HG03378 (cell line): ENCODE results near the gene RNF208.
"Not testable (repeated sequence)": the region's sequence is repeated elsewhere in the genome, so short reads cannot be mapped to it uniquely, and the experiment has no call there.

ENCODE experiments used
- ATAC-seq: cut with Tn5 transposase; IDR thresholded peaks from one replicate; pipeline ENCODE4 v1.9.1; 2021; ENCODE audit warnings: mild to moderate bottlenecking, moderate library complexity; ENCODE audit not compliant: unreplicated experiment

RNF208 gene

DNA sequence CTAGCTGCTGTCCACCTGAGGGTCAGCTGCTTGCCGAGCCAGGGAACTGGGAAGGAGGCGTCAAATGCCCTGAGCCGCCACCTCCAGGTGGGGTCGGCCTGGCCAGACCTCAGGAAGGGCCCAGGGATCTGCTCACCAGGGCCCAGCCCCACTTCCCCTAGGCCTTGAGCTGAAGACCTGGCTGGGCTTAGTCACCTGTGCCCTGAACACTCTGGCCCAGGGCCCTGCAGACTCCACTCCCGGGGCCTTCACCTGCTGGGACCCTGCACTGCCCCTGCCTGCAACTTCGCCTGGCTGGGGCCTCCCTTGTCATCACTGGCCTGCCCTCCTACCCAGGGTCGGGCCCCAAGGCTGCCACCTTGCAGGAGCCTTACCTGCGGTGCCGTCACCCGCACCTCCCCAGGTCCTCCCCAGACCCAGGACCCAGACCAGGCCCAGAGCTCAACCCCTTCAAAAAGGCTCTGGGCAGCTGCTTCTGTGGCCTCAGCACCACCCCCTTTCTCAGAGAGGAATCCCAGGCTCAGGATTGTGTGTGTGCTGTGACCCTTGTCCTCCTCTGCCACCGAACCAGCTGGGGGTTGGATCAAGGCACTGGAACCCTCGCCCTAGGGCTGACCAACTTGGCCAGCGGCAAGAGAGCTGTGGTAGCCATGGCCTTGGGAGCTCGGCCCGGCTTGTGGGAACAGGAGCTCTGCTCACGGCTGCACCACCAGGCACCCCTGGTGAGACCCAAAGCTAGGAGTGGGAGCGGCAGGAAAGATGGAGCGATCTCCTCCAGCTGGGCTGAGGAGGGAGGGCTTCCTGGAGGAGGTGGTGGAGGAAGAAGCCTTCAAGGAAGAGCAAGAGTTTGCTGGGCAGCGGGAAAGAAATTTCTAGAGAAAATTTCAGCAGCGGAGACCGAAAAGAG lies 31.9 kb upstream of the RNF208 start:
- no peak for ATAC-seq

DNA sequence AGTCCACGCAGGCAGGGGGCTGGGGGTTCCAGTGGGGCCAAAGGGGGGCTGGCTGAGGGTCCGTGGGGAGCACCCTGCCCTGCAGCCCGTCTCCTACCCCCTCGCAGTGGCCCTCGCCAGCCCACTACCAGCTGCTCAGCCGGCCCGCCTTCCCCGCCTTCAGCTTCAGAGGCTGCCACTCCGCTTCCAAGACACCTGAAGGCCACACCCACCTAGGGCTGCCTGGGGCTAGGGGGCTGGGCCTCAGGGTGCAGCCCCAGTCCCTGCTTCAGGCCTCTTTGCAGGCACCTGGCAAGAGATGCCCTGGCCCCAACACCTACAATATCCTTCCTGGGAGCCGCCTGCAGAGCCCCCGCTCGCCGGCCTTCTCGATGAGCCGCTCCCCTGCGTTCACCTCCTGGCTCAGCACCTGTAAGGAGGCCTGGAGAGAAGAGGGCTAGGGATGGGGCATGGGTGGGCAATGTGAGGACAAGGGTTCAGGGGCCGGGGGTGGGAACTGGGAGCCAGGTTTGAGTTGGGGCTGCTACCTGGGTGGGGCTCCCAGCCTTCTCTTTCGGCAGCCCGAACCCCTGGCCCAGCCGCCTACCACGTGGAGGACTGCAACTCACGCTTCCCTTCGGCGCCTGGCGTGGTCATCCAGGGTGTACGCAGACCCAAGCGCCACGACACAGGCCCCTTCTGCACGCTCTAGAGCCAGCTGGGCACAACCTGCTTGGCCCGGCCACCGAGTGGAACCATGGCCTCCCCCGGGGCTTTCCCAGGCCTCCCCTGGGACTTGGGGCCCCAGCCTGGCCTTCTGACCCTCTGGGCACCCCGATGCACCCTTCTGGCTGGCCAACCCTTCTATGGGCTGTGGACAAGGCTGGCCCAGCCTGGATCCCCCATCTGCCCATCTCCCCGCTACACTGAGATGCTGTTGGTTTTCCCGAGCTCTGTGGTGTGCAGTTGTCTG lies 30.8 kb upstream of the RNF208 start:
- no peak for ATAC-seq

DNA sequence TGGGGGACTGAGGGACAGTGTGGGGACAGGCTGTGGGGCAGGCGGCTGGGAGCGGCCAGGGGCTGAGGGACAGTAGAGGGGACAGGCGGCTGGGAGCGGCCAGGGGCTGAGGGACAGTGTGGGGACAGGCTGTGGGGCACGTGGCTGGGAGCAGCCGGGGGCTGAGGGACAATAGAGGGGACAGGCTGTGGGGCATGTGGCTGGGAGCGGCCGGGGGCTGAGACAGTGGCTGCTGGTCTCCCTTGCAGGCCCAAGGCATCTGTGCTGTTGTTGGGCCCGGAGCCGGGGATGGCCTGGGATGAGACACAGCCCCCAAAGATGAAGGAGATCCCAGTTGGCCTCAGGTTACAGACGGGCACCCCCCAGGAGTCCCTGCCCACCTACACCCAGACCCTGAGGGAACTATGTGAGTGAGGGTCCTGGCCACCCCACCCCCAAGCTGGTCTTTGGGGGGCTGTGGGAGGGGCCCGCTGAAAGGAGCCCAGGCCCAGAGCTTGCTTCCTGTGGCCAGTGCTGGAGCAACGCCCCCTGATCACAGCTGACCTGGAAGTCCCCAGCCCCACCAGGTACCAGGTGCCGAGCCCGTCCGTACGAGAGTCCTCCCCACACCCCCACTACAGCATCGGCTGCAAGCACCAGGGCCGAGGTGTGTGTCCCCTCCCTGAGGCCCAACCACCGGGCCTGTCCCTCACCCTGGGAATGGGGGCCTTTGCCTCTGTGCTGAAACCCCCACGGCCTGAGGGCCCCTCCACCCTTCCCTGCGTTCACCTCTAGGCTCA lies 29.6 kb upstream of the RNF208 start:
- no peak for ATAC-seq

DNA sequence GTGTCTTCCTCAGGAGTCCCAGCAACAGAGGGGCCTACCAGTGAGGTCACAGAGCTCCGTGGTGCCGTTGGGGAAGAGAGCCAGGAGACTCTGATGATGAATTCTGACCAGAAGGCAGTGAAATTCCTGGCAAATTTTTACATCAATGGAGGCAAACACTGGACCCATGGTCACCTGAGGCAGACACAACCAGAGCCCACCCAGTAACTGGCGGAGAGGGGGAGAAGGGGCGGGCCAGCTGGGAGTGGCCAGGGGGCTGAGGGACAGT lies 29.1 kb upstream of the RNF208 start, which contains the start of gene STPG3:
Gene STPG3 (plus strand): TSS at position 93 of the 268 bp plus-strand sequence. CDS start 1 bp downstream, at position 94.
- ATAC-seq = no peak

DNA sequence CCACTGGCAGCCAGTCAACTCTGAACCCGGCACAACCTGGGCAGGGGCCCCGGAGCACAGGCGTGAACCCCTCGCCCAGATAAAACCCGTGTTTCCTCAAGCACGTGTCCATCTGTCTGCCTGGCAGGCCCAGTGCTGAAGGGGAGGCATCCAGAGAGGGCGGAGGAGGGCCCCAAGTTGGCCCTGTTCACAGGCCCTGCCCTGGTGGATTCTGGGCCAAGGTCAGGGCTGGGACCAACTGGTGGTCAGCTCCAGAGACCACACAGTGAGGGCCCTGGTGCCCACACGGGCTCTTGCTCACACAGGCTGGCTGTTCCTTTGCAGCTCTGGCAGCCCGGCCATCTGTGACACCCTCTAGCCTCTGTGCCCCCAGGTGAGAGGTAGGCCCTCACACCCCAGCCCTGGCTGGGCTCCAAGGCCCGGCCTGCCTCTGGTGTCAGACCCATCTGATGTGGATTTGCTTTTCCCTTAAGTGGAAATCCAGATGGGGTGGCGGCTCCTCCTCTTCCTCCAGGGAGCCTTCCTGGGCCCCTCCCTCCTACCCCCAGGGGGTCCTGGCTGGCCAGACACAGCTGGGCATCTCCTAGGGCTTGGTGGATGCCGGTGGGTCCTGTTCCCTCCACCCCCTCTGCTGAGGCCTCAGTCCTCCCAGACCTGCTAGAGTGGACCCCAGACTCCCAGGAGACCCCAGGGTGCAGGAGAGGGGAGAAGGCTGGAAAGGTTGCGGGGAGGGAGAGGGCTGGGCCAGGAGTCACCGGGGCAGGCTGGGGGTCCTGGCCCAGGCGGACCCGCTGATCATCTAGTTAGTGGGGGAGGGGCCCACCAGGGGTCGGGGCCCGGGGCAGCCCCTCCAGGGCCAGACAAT lies 28.5 kb upstream of the RNF208 start:
- no peak for ATAC-seq

DNA sequence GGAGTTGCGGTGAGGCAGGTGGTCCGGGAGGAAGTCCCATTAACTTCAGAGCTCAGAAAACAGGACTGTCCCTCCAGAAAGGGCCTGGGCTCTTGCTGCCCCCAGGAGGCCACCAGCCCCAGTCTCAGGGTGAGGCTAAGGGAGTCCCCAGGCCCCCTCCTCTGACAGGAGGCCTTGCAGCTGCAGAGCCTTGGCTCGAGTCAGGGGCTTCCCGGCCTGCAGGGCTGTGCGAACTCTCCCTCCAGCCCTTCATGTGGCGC lies 25.8 kb upstream of the RNF208 start:
- ATAC-seq = no peak

DNA sequence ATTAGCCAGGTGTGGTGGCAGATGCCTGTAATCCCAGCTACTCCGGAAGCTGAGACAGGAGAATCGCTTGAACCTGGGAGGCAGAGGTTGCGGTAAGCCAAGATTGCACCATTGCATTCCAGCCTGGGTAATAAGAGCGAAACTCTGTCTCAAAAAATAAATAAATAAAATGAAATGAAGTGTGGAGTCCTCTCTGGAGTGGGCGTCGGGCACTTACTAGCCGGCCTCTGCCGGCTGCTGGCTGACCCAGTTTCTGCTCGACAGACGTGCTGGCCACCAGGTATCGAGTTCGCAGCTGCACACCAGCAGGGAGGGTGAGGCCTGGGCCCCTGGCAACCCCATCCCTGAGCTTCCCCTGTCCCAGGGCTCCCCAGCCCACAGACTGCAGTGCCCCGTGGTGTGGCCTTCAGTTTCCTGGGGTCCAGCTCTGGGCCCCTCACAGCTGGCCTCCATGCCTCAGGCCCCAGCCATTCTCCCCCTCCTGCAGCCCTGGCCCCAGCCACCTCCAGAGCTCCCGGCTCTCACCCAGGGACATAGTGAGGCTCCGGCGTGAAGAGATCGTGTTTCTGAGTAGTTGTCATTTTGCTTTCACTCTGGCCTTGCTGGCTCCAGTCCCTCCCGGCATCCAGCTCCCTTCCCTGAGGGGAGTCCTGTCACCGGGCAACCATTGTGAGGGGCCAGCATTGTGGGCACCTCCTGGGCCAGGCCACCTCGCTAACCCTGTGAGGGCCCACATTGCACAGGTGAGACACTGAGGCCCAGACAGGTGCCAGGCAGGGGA lies 25.3 kb upstream of the RNF208 start:
- no peak for ATAC-seq

DNA sequence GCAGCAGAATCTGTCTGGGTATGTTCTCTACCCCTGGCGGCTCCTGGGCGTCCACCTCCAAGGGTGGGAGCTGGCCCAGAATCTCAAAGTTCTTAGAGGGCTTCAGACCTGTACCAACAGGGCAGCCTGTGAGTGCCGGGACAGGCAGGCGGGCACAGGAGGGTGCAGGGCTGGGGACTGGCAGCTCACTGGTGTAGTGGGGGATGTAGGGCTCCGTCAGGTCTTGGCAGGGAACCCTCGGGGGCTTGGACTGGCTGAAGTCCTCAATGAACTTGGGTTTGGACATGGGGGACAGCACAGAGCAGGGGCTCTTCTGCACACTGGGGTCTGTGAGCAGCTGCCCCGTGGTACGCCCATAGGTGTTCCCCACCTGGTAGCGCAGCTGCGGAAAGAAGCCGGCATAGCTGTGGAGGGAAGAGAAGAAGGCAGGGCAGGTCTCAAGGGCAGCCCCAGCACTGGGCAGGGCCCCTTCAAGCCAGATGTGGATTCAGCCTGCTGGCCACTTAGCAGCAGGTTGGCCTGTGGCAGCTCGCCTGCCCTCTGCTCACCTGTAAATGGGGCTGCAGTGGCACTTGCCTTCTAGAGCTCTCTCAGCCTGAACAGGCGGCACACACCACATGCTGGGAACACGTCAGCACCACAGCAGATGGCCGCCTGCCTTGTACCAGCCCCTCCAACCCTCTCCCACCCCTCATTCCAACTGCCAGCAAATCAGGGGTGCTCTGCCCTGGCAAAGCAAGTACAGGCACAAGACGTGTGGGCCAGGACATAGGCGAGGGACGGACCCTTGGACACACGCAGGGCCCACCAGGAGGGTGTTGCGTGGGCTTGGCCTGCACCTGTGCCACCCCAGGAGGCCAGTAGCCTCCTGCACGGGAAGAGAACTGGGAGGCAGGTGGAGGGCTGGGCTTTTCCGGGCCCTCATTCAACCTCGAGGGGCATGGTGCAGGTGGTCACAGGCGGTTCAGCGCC lies 23.7 kb upstream of the RNF208 start:
- no peak for ATAC-seq

DNA sequence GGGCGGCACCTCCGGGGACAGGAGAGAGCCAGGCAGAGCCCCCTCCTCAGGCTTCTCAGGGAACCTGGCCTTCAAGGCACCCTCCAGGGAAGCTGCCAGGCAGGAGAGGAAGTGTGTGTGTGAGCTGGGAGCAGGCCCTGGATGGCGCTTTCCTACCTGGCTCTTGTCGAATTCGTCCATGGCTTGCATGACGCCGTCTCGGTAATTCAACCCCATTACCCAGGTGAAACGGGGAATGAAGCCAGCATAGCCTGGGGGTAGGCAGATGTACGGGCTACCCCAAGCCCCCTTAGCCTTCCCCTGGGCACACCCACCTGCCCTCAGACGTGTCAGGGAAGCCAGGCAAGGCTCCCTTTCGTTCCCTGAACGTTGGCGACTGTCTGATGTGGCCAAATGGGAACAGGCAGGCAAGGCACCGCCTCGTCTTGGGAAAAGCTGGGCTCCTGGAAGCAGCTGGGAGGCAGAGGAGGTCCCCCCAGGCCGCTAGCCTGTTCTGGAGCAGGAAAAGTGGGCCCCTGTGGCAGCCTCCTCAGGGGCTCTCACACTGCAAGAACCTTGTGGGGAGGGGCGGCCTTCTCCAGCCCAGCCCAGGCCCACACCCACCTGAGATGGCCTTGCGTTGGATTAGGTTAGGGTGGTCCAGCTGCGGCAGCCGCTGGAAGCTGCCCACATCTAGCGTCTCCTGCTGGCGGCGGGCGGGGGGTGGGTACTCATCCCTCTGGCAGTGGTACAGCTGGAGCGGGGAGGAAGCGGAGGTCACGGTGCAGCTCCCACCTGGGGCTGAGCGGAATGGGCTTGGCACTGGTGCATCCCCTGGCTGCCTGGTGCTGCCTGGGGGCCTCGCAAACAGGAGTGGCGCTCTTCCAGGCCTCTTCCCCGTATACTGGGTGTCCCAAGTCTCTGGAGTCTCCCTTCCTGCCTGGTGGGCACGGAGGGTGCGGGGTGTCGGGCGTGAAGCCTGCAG lies 22.7 kb upstream of the RNF208 start:
- no peak for ATAC-seq

DNA sequence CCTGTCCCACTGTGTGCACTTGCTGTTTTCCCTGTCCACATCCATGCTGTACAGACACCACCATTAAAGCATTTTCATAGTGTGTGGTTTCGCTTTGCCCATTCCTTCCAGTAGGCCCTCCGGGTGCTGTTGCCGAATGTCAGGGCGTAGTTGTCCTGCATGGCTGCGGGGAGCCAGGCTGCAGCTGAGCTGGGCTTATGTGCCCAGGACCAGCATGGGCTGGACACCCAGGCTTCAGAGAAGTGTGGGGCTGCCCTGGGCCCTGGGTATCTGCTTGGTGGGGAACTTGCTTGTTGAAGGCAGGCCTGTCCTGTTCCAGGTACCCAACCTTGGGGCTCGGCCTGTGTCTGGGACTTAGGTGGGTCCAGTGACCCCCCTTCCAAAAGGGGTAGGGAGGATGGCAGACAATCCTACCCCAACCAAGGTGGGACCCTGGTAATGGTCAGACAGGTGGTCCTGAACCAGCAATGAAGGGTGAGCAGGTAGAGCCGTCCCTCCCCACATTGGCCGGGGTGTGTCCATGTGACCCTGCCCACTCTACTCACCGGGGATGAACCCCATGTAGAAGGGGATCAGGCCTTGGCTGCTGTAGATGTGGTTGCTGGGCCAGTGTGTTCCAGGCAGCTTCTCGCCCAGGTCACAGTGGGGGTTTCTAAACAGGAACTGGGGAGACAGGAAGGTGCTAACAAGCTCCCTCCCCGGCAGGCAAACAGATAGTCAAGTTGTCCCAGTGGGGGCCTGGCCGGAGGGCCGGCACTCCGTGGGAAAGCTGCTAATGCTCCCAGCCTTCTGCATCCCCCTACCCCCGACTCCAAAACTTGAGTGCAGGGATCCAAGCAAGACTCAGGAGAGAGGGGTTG lies 21.8 kb upstream of the RNF208 start:
- no peak for ATAC-seq

DNA sequence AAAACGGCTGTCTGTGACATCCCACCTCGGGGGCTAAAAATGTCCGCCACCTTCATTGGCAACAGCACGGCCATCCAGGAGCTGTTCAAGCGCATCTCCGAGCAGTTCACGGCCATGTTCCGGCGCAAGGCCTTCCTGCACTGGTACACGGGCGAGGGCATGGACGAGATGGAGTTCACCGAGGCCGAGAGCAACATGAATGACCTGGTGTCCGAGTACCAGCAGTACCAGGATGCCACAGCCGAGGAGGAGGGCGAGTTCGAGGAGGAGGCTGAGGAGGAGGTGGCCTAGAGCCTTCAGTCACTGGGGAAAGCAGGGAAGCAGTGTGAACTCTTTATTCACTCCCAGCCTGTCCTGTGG lies 21.2 kb upstream of the RNF208 start:
- not testable (repeated sequence) for ATAC-seq

DNA sequence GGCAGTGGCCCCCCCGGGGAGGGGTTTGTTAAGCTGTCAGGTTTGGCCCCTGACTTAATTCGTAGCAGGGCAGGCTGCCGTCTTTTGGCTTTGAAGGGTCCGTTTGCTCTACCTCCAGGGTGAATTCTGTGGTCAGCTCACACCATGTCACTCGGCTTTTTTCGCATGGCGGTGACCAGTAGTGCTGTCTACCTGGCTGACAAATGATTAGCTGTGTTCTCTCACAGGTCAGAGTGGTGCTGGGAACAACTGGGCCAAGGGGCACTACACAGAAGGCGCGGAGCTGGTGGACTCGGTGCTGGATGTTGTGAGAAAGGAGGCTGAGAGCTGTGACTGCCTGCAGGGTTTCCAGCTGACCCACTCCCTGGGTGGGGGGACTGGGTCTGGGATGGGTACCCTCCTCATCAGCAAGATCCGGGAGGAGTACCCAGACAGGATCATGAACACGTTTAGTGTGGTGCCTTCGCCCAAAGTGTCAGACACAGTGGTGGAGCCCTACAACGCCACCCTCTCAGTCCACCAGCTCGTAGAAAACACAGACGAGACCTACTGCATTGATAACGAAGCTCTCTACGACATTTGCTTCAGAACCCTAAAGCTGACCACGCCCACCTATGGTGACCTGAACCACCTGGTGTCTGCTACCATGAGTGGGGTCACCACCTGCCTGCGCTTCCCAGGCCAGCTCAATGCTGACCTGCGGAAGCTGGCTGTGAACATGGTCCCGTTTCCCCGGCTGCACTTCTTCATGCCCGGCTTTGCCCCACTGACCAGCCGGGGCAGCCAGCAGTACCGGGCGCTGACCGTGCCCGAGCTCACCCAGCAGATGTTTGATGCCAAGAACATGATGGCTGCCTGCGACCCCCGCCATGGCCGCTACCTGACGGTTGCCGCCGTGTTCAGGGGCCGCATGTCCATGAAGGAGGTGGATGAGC lies 20.5 kb upstream of the RNF208 start:
- no peak for ATAC-seq

DNA sequence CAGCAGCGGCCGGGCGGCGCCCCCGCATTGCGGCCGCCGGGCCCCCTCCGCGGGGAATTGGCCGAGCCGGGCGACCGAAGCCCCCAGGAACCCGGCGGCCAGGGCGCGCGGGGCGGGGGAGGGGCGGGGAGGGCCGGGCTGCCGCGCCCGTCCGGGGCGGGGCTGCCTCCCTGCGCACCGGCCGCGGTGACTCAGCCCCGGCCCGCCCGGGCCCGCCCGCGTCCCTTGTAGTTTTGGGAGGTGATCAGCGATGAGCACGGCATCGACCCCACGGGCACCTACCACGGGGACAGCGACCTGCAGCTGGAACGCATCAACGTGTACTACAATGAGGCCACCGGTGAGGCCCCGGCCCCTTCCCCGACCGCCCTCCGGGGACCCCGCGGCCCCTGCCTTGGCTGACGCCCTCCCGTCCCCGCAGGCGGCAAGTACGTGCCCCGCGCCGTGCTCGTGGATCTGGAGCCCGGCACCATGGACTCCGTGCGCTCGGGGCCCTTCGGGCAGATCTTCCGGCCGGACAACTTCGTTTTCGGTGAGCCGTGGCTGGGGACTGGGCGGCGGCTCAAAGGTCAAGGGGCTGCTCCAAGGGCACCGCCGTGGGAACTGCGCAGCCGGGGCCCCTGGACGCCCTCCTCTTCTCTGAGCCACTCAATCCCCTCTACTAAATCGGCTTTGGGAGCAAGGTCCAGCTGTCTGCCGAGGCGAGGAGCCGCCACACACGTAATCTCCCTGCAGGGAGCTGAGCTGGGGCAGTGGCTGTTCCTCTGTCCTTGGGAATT lies 19.6 kb upstream of the RNF208 start:
- no peak for ATAC-seq

DNA sequence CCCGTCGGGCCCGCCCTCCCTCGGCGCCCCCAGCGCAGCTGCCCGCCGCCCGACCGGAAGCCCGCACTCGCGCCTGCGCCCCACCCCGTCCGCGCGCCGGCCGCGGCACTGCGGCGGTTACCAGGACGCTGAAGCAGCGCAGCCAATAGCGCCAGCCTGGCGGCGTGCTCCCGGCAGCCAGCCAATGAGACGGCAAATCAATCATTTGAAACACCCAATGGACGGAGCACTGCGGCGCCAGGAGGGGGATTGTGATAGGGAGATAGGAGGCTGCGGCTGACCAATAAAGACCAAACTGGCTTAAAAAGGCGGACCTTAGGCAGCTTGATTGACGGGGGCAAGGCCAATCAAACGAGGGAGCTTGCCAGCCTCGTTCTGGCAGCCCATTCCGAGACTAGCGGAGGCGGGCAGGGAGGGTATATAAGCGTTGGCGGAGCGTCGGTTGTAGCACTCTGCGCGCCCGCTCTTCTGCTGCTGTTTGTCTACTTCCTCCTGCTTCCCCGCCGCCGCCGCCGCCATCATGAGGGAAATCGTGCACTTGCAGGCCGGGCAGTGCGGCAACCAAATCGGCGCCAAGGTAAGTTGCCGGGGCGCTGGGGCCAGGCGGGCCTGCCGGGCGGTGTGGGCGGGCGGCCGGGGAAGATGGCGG lies 18.9 kb upstream of the RNF208 start, which contains the start of gene TUBB4B:
Gene TUBB4B (plus strand): TSS at position 447 of the 649 bp plus-strand sequence. CDS start 74 bp downstream, at position 521.
- peak; percentile 86 for ATAC-seq
